PC-3 (cell line): Measurements from ENCODE around the gene DEPDC7. TPM values are rescaled to one million over a fixed set of nuclear protein-coding genes. Genes with fewer than 3 reads are reported as not detected.

ENCODE experiments used
- ATAC-seq: fragments of 200-7000 bp; cut with Tn5 transposase; 2 replicates; pipeline ENCODE4 v1.9.1; 2020; ENCODE audit warnings: mild to moderate bottlenecking, moderate library complexity
- BruUV-seq: library from RNA; stranded (reverse); fragments of 400-500 nt; replicated peaks from 2 replicates; lab custom pipeline; 2021; lab: Mats Ljungman, UMichigan
- CTCF ChIA-PET: fragments of 300-600 bp; sonication (Branson Sonifier 250); formaldehyde crosslinking; loops from one replicate; lab custom pipeline; 2022; ENCODE audit warnings: antibody characterized with exemption; lab: Charles Lee
- POLR2A ChIA-PET: fragments of 300-600 bp; sonication (Branson Sonifier 250); formaldehyde crosslinking; loops from one replicate; lab custom pipeline; 2022; ENCODE audit warnings: antibody characterized with exemption; ENCODE audit not compliant: unreplicated experiment; lab: Charles Lee
- DNase-seq: peaks from one replicate; pipeline ENCODE4 v3.0.0-alpha.2; 2015
- H2AFZ ChIP-seq: fragments of 300-600 bp; sonication (generic); 2 replicates; pipeline ENCODE4 v1.6.0; 2016; ENCODE audit warnings: antibody characterized with exemption, low read length
- H3F3A ChIP-seq: fragments of 300-600 bp; sonication (generic); one replicate; pipeline ENCODE4 v1.6.0; 2017; ENCODE audit warnings: antibody characterized with exemption, low read length, control low read depth, mild to moderate bottlenecking; ENCODE audit not compliant: unreplicated experiment
- H3K27ac ChIP-seq: fragments of 300-600 bp; sonication (generic); 2 replicates; pipeline ENCODE4 v1.5.1; 2016; ENCODE audit warnings: mild to moderate bottlenecking, low read length
- H3K27me3 ChIP-seq: fragments of 300-600 bp; sonication (generic); 2 replicates; pipeline ENCODE4 v1.6.1; 2016; ENCODE audit warnings: low read length, mixed read lengths
- H3K36me3 ChIP-seq: fragments of 300-600 bp; sonication (generic); 2 replicates; pipeline ENCODE4 v1.6.1; 2016; ENCODE audit warnings: low read depth, mixed run types, low read length, mixed read lengths
- H3K4me1 ChIP-seq: fragments of 300-600 bp; sonication (generic); 2 replicates; pipeline ENCODE4 v1.5.1; 2016; ENCODE audit warnings: low read length; ENCODE audit not compliant: insufficient read depth
- H3K4me2 ChIP-seq: fragments of 300-600 bp; sonication (generic); 2 replicates; pipeline ENCODE4 v1.6.0; 2016; ENCODE audit warnings: low read length
- H3K4me3 ChIP-seq: fragments of 300-600 bp; sonication (generic); 2 replicates; pipeline ENCODE4 v1.5.1; 2016; ENCODE audit warnings: mild to moderate bottlenecking, low read length, mixed read lengths
- H3K79me2 ChIP-seq: fragments of 300-600 bp; sonication (generic); 2 replicates; pipeline ENCODE4 v1.6.1; 2017; ENCODE audit warnings: low read length, mixed read lengths
- H3K9ac ChIP-seq: fragments of 300-600 bp; sonication (generic); 2 replicates; pipeline ENCODE4 v1.6.0; 2016; ENCODE audit warnings: mild to moderate bottlenecking, low read length
- H3K9me2 ChIP-seq: fragments of 300-600 bp; sonication (generic); replicated peaks from 2 replicates; pipeline ENCODE4 v1.6.1; 2016; ENCODE audit warnings: mixed run types, low read length, mixed read lengths
- H3K9me3 ChIP-seq: fragments of 300-600 bp; sonication (generic); 2 replicates; pipeline ENCODE4 v1.6.1; 2016; ENCODE audit warnings: low read length, mixed read lengths
- H4K20me1 ChIP-seq: fragments of 300-600 bp; sonication (generic); 2 replicates; pipeline ENCODE4 v1.6.1; 2016; ENCODE audit warnings: low read length, mixed read lengths
- EZH2 ChIP-seq: fragments of 300-600 bp; sonication (generic); IDR thresholded peaks from one replicate; pipeline ENCODE4 v1.6.1; 2017; ENCODE audit warnings: antibody characterized with exemption, mild to moderate bottlenecking, low read length; ENCODE audit not compliant: unreplicated experiment
- EZH2phosphoT487 ChIP-seq: fragments of 300-600 bp; sonication (generic); IDR thresholded peaks from 2 replicates; pipeline ENCODE4 v1.6.1; 2018; ENCODE audit warnings: mild to moderate bottlenecking, antibody characterized with exemption, low read length, borderline replicate concordance
- intact Hi-C: fragments of 100-400 bp; cut with micrococcal nuclease; formaldehyde crosslinking; loops from 2 replicates; pipeline ENCODE4 v1.9.0; 2023
- total RNA-seq: library from RNA; depleted of rRNA; stranded (reverse); fragments of >200 nt; gene quantifications from 2 replicates; pipeline ENCODE4 v1.2.3, GENCODE V29; 2014
- TF ChIP-seq, protein P1 (sequence below): fragments of 300-600 bp; sonication (generic); conservative IDR thresholded peaks from 2 replicates; pipeline ENCODE4 v1.5.1; 2017; ENCODE audit warnings: antibody characterized with exemption, low read depth, mild to moderate bottlenecking, low read length

Gene DEPDC7
- total RNA-seq, 1 experiment from 2014 or later = not detected

DNA sequence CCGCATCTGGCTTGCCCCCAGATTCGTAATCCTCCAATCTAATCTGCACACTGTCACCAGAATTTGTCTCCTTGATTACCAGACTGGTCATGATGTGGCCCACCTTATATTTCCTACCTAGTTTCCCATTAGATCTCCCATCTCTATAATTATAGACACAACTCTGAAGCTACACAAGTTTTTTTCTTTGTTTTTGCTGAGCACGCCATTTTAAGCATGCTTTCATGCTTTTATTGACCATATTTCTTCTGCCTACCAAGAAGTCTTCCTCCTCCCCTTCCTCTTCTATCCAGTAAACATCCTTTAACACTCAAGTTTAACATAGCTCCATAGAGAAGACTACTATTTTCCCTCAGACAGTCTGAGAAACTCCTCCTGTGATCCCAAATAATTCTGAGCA is 24.3 kb upstream of the DEPDC7 start:
- Histone ChIP-seq H4K20me1 (no peaks in the 10 kb centered on the region), H3K27ac (no peak overlapping the region), H3K9me3 (no peaks in the 10 kb centered on the region), H3K36me3 (no peaks in the 10 kb centered on the region), H3K4me1 (no peaks in the 10 kb centered on the region), H3K27me3 (no peaks in the 10 kb centered on the region), H2AFZ (no peak overlapping the region), H3K4me3 (no peak overlapping the region), H3F3A (no peaks in the 10 kb centered on the region), H3K79me2 (no peaks in the 10 kb centered on the region), H3K4me2 (no peak overlapping the region), H3K9ac (no peak overlapping the region), H3K9me2 (no peaks in the 10 kb centered on the region)
- BruUV-seq = no TSS peak
- intact Hi-C loops = no loop called here
- ATAC-seq (no peak), DNase-seq (no peak)
- TF ChIP-seq EZH2 (no peak), EZH2phosphoT487 (no peak)
- TF ChIP-seq, protein P1, sequence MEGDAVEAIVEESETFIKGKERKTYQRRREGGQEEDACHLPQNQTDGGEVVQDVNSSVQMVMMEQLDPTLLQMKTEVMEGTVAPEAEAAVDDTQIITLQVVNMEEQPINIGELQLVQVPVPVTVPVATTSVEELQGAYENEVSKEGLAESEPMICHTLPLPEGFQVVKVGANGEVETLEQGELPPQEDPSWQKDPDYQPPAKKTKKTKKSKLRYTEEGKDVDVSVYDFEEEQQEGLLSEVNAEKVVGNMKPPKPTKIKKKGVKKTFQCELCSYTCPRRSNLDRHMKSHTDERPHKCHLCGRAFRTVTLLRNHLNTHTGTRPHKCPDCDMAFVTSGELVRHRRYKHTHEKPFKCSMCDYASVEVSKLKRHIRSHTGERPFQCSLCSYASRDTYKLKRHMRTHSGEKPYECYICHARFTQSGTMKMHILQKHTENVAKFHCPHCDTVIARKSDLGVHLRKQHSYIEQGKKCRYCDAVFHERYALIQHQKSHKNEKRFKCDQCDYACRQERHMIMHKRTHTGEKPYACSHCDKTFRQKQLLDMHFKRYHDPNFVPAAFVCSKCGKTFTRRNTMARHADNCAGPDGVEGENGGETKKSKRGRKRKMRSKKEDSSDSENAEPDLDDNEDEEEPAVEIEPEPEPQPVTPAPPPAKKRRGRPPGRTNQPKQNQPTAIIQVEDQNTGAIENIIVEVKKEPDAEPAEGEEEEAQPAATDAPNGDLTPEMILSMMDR = no peak
- POLR2A ChIA-PET = no interaction called here
- CTCF ChIA-PET = no interaction called here

GRCh38 chr11:32991898-32992297 is 23.8 kb upstream of the DEPDC7 start:
- no peaks in the 10 kb centered on the region for H3K27me3 ChIP-seq
- intact Hi-C loops = no loop called here
- no peak overlapping the region for H2AFZ ChIP-seq
- no peak for TF ChIP-seq EZH2phosphoT487
- no peak for TF ChIP-seq EZH2
- TF ChIP-seq, protein P1 = no peak
- no peaks in the 10 kb centered on the region for H3F3A ChIP-seq
- H3K9ac ChIP-seq = no peak overlapping the region
- H3K27ac ChIP-seq = no peak overlapping the region
- no peak overlapping the region for H3K4me2 ChIP-seq
- no TSS peak for BruUV-seq
- no peaks in the 10 kb centered on the region for H3K4me1 ChIP-seq
- ATAC-seq (no peak), DNase-seq (no peak)
- CTCF ChIA-PET = no interaction called here
- POLR2A ChIA-PET = no interaction called here
- no peaks in the 10 kb centered on the region for H3K79me2 ChIP-seq
- no peaks in the 10 kb centered on the region for H3K9me2 ChIP-seq
- no peak overlapping the region for H3K4me3 ChIP-seq
- no peaks in the 10 kb centered on the region for H4K20me1 ChIP-seq
- H3K36me3 ChIP-seq = no peaks in the 10 kb centered on the region
- H3K9me3 ChIP-seq = no peaks in the 10 kb centered on the region

GRCh38 chr11:33000181-33000580 is 15.5 kb upstream of the DEPDC7 start:
- intact Hi-C loops = no loop called here
- no TSS peak for BruUV-seq
- no peak overlapping the region for H3K27ac ChIP-seq
- H3K9ac ChIP-seq = no peak overlapping the region
- H3K79me2 ChIP-seq = no peaks in the 10 kb centered on the region
- POLR2A ChIA-PET = interaction anchor here (0.6 kb wide), 1 partner anchor 44 kb away, joined by 5 read pairs; no protein-coding TSS in a partner anchor
- no peaks in the 10 kb centered on the region for H3F3A ChIP-seq
- peak overlapping the region; percentile 32; the same call in 1 of the 2 replicates for H3K4me2 ChIP-seq
- CTCF ChIA-PET = no interaction called here
- no peaks in the 10 kb centered on the region for H3K9me3 ChIP-seq
- DNase-seq (peak; percentile 57), ATAC-seq (peak; percentile 82)
- no peak overlapping the region for H3K4me3 ChIP-seq
- no peaks in the 10 kb centered on the region for H3K36me3 ChIP-seq
- H4K20me1 ChIP-seq = no peaks in the 10 kb centered on the region
- H3K27me3 ChIP-seq = no peaks in the 10 kb centered on the region
- no peaks in the 10 kb centered on the region for H3K9me2 ChIP-seq
- H3K4me1 ChIP-seq = peaks cover 13% of the 10 kb centered on the region
- TF ChIP-seq EZH2phosphoT487 (no peak), EZH2 (no peak)
- TF ChIP-seq, protein P1 = no peak
- H2AFZ ChIP-seq = no peak overlapping the region; the same call in 1 of the 2 replicates
